Measurements from ENCODE around the gene SPATA22.

- TF ChIP-seq EZH2 (IDR thresholded peaks at IDR 0.05; ENCODE audit: insufficient read depth, low read length) (no peak), CTCF (IDR thresholded peaks at IDR 0.05; ENCODE audit: insufficient read depth, low read depth, low read length) (no peak)
Observed at GRCh38 chr17:3506054-3506453, 34.4 kb upstream of the SPATA22 start.

Measured in astrocyte (in vitro differentiated cells and primary cell).